Gastrocnemius medialis (tissue), 4 donors: Measurements from ENCODE around the gene PKHD1.

Source experiments
- POLR2A ChIP-seq, 2 donors: fragments of 450-650 bp; IDR thresholded peaks; one replicate each; pipeline ENCODE4 v1.6.1; 2017; ENCODE audit warnings: antibody characterized with exemption in 2 of 2, mild to moderate bottlenecking in 2 of 2, moderate library complexity in 2 of 2
- TF ChIP-seq, protein P1 (sequence below), 5 experiments: fragments of 450-650 bp in 3 of 5; fragments of 200-600 bp in 2 of 5; sonication (generic) in 2 of 5; IDR thresholded peaks in 4 of 5; conservative IDR thresholded peaks in 1 of 5; 1 replicate in 4 of 5; 2 replicates in 1 of 5; pipeline ENCODE4 v1.5.1; 2016 to 2019; ENCODE audit warnings: antibody characterized with exemption in 5 of 5, mild to moderate bottlenecking in 3 of 5, moderate library complexity in 3 of 5

DNA sequence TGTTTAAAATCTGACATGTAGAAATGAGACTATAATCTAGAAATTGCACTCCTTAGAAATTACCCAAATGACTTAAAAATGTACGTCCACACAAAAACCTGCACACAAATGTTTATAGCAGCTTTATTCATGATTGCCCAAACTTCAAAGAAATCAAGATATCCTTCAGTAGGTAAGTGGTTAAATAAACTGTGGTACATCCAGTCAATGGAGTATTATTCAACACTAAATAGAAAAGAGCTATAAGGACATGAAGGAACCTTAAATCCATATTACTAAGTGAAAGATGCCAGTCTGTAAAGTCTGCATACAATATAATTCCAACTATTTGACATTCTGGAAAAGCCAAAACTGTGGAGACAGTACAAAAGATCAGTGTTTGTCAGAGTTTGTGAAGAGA, 513.4 kb downstream of the PKHD1 start:
- no peak for TF ChIP-seq POLR2A (IDR thresholded peaks at IDR 0.05)
- TF ChIP-seq, protein P1, sequence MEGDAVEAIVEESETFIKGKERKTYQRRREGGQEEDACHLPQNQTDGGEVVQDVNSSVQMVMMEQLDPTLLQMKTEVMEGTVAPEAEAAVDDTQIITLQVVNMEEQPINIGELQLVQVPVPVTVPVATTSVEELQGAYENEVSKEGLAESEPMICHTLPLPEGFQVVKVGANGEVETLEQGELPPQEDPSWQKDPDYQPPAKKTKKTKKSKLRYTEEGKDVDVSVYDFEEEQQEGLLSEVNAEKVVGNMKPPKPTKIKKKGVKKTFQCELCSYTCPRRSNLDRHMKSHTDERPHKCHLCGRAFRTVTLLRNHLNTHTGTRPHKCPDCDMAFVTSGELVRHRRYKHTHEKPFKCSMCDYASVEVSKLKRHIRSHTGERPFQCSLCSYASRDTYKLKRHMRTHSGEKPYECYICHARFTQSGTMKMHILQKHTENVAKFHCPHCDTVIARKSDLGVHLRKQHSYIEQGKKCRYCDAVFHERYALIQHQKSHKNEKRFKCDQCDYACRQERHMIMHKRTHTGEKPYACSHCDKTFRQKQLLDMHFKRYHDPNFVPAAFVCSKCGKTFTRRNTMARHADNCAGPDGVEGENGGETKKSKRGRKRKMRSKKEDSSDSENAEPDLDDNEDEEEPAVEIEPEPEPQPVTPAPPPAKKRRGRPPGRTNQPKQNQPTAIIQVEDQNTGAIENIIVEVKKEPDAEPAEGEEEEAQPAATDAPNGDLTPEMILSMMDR (IDR thresholded peaks at IDR 0.05 in 4 of 5, conservative IDR thresholded peaks at IDR 0.05 in 1 of 5) = no peak
